PC-9 (cell line): Measurements from ENCODE around the gene RAB1B. TPM values are rescaled to one million over a fixed set of nuclear protein-coding genes. Genes with fewer than 3 reads are reported as not detected.

Source experiments
- BruUV-seq: library from RNA; stranded (reverse); fragments of 400-500 nt; replicated peaks from 2 replicates; lab custom pipeline; 2021; lab: Mats Ljungman, UMichigan
- CTCF ChIA-PET: fragments of 300-600 bp; sonication (Branson Sonifier 250); formaldehyde crosslinking; loops from one replicate; lab custom pipeline; 2022; ENCODE audit warnings: antibody characterized with exemption; lab: Charles Lee
- POLR2A ChIA-PET: fragments of 300-600 bp; sonication (Branson Sonifier 250); formaldehyde crosslinking; loops from one replicate; lab custom pipeline; 2022; ENCODE audit warnings: antibody characterized with exemption; ENCODE audit not compliant: unreplicated experiment; lab: Charles Lee
- DNase-seq, 2 experiments: peaks; one replicate each; pipeline versions ENCODE4 v3.0.0 to v3.0.0-alpha.2; 2015 to 2022; ENCODE audit warnings: mixed read lengths in 1 of 2
- H2AFZ ChIP-seq: fragments of 200-600 bp; sonication (generic); 2 replicates; pipeline ENCODE4 v1.8.1; 2017; ENCODE audit warnings: antibody characterized with exemption
- H3F3A ChIP-seq: fragments of 200-600 bp; sonication (generic); 2 replicates; pipeline ENCODE4 v1.8.1; 2017; ENCODE audit warnings: antibody characterized with exemption, mild to moderate bottlenecking, low read depth; ENCODE audit not compliant: insufficient read depth
- H3K27ac ChIP-seq: fragments of 200-600 bp; sonication (generic); 2 replicates; pipeline ENCODE4 v1.6.1; 2016; ENCODE audit warnings: mixed run types
- H3K27me3 ChIP-seq: fragments of 200-600 bp; sonication (generic); 2 replicates; pipeline ENCODE4 v1.6.1; 2016; ENCODE audit warnings: low read depth, mixed run types; ENCODE audit not compliant: insufficient read depth
- H3K36me3 ChIP-seq: fragments of 200-600 bp; sonication (generic); 2 replicates; pipeline ENCODE4 v1.6.1; 2016; ENCODE audit warnings: low read depth, mixed run types
- H3K4me1 ChIP-seq: fragments of 200-600 bp; sonication (generic); replicated peaks from 2 replicates; pipeline ENCODE4 v1.6.1; 2016; ENCODE audit warnings: mixed run types; ENCODE audit not compliant: insufficient read depth
- H3K4me2 ChIP-seq: fragments of 200-600 bp; sonication (generic); 2 replicates; pipeline ENCODE4 v1.6.1; 2017; ENCODE audit warnings: mixed run types
- H3K4me3 ChIP-seq: fragments of 200-600 bp; sonication (generic); 2 replicates; pipeline ENCODE4 v1.6.1; 2016; ENCODE audit warnings: mixed run types
- H3K79me2 ChIP-seq: fragments of 200-600 bp; sonication (generic); 2 replicates; pipeline ENCODE4 v1.6.1; 2017; ENCODE audit warnings: low read depth, mixed run types
- H3K9me2 ChIP-seq: fragments of 200-600 bp; sonication (generic); 2 replicates; pipeline ENCODE4 v1.8.1; 2017; ENCODE audit warnings: mild to moderate bottlenecking; ENCODE audit not compliant: insufficient read depth
- H3K9me3 ChIP-seq: fragments of 200-600 bp; sonication (generic); 2 replicates; pipeline ENCODE4 v1.8.1; 2016; ENCODE audit warnings: low read depth; ENCODE audit not compliant: insufficient read depth
- H4K20me1 ChIP-seq: fragments of 200-600 bp; sonication (generic); 2 replicates; pipeline ENCODE4 v1.8.1; 2017; ENCODE audit not compliant: insufficient read depth
- EZH2 ChIP-seq: fragments of 200-600 bp; sonication (generic); IDR thresholded peaks from 2 replicates; pipeline ENCODE4 v1.8.0; 2017; ENCODE audit warnings: antibody characterized with exemption, low read depth
- intact Hi-C: fragments of 100-400 bp; cut with micrococcal nuclease; formaldehyde crosslinking; loops from one replicate; pipeline ENCODE4 v1.10.0; 2022; ENCODE audit not compliant: unreplicated experiment
- total RNA-seq: library from RNA; stranded (reverse); gene quantifications from 2 replicates; pipeline ENCODE4 v1.2.3, GENCODE V29; 2021
- TF ChIP-seq, protein P1 (sequence below): fragments of 200-600 bp; sonication (generic); conservative IDR thresholded peaks from 2 replicates; pipeline ENCODE4 v1.6.1; 2017; ENCODE audit warnings: mixed run types, antibody characterized with exemption, mild to moderate bottlenecking, moderate library complexity

RAB1B gene
- total RNA-seq, 1 experiment from 2014 or later: 232 TPM

DNA sequence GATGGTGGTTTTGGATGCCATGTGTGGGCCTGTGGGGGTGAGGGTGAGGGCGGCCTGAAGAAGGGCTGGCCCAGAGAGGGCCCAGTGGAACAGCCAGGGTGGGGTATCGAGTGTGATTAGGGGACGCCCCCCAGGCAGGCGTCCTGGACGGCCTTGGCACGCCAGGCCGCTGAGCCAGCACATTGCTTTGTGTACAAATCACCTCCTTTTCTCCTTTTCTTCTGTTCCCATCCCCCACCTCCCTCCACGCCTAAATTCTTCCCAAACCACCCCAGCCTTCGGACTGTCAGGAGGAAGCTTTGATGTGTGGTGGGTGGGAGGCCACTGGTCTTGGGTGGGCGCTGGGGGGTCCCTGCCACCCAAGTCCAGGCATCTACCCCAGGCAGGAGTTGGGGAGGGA, 56.2 kb downstream of the RAB1B start:
- H3K9me3 ChIP-seq: peaks cover 7% of the 10 kb centered on the region; the same call in 1 of the 2 replicates
- POLR2A ChIA-PET: no interaction called here
- no peaks in the 10 kb centered on the region for H4K20me1 ChIP-seq
- intact Hi-C loops: no loop called here
- H3K36me3 ChIP-seq: no peaks in the 10 kb centered on the region
- H3K27ac ChIP-seq: no peak overlapping the region
- H3K4me2 ChIP-seq: no peak overlapping the region
- CTCF ChIA-PET: interaction anchor here (0.5 kb wide), 1 partner anchor 154 kb away, joined by 3 read pairs; no protein-coding TSS in a partner anchor
- no peaks in the 10 kb centered on the region for H3K9me2 ChIP-seq
- no peak for DNase-seq
- H2AFZ ChIP-seq: no peak overlapping the region
- H3K4me3 ChIP-seq: no peak overlapping the region
- H3K27me3 ChIP-seq: 0 out of 2 replicates have a peak, but pooled peaks cover 8% of the 10 kb centered on the region
- TF ChIP-seq EZH2: no peak
- TF ChIP-seq, protein P1, sequence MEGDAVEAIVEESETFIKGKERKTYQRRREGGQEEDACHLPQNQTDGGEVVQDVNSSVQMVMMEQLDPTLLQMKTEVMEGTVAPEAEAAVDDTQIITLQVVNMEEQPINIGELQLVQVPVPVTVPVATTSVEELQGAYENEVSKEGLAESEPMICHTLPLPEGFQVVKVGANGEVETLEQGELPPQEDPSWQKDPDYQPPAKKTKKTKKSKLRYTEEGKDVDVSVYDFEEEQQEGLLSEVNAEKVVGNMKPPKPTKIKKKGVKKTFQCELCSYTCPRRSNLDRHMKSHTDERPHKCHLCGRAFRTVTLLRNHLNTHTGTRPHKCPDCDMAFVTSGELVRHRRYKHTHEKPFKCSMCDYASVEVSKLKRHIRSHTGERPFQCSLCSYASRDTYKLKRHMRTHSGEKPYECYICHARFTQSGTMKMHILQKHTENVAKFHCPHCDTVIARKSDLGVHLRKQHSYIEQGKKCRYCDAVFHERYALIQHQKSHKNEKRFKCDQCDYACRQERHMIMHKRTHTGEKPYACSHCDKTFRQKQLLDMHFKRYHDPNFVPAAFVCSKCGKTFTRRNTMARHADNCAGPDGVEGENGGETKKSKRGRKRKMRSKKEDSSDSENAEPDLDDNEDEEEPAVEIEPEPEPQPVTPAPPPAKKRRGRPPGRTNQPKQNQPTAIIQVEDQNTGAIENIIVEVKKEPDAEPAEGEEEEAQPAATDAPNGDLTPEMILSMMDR: no peak
- peaks cover 3% of the 10 kb centered on the region; the same call in 1 of the 2 replicates for H3F3A ChIP-seq
- peaks cover 34% of the 10 kb centered on the region for H3K4me1 ChIP-seq
- no peaks in the 10 kb centered on the region for H3K79me2 ChIP-seq
- BruUV-seq: no TSS peak

DNA sequence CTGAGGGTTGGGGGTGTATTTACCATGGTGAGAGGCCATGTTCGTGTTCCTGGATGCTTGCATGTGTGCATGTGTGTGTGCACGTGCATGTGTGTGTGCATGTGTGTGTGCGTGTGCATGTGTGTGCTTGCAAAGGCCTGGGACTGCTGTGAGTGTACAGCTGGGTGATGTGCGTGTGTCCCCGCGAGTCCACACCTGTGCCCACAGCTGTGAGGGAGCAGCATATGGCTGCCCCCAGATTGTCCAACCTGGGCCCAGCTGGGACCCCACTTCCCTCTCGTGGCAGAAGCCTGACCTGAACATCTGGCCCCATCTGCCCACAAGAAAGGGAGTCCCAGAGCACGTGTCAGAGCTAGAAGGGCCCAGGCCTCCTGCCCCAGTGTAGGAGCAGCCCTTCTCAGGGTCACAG, 56.8 kb downstream of the RAB1B start:
- TF ChIP-seq EZH2: no peak
- TF ChIP-seq, protein P1: no peak
- no peak overlapping the region for H3K4me3 ChIP-seq
- H3K4me1 ChIP-seq: peaks cover 34% of the 10 kb centered on the region
- 0 out of 2 replicates have a peak, but pooled peaks cover 7% of the 10 kb centered on the region for H3K27me3 ChIP-seq
- ChIA-PET CTCF (interaction anchor here (0.6 kb wide), 1 partner anchor 38 kb away, joined by 4 read pairs; no protein-coding TSS in a partner anchor), POLR2A (no interaction called here)
- H3K27ac ChIP-seq: no peak overlapping the region
- no peaks in the 10 kb centered on the region for H3K79me2 ChIP-seq
- peaks cover 4% of the 10 kb centered on the region; the same call in 1 of the 2 replicates for H3F3A ChIP-seq
- intact Hi-C loops: no loop called here
- no peaks in the 10 kb centered on the region for H3K9me2 ChIP-seq
- H4K20me1 ChIP-seq: no peaks in the 10 kb centered on the region
- peaks cover under 1% of the 10 kb centered on the region; the same call in 1 of the 2 replicates for H3K9me3 ChIP-seq
- H3K36me3 ChIP-seq: no peaks in the 10 kb centered on the region
- H3K4me2 ChIP-seq: no peak overlapping the region
- DNase-seq: no peak
- no peak overlapping the region for H2AFZ ChIP-seq
- no TSS peak for BruUV-seq

DNA sequence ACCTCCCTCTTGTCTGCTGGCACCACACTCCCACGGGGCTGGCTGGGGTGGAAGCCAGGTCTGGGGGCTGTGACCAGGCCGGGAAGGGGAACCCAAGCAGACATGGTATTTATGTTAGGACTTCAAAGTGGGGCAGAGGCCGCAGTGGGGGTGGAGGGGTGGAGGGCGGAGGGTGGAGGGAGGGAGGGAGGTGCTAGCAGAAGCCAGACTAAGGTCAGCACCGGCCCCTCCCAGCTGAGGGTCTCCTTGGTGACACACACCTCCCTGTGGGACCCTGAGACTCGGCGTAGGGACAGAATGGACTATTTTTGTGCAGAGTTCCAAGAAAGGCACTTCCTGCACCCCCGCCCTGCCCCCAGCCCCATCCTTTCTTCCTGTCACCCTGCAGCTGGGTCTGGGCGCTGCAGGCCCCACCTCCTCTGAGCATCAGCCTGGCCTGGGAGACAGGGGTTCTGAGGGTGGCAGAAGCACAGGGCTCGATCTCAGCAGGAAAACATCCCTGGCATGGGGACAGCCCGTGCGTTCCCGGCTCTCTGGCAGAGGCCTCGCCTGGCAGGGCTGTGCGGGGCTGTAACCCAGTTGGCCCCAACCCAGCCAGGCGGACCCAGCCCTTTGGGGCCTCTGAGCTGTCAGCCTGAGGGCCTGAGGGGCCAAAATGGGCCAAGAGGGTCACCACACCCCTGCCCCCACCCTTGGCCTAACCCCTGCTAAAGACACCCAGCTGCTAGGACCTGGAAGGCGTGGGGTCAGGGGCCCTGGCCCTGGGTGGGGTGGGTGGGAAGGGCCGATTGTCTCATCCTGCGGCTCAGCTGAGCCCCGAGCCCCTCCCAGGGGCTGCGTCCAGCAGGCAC, 58.0 kb downstream of the RAB1B start:
- Histone ChIP-seq H3K4me3 (no peak overlapping the region), H2AFZ (no peak overlapping the region), H3K27me3 (no peaks in the 10 kb centered on the region), H3K36me3 (no peaks in the 10 kb centered on the region), H3K4me1 (peaks cover 34% of the 10 kb centered on the region), H3K27ac (no peak overlapping the region), H4K20me1 (no peaks in the 10 kb centered on the region), H3K79me2 (no peaks in the 10 kb centered on the region), H3K4me2 (peak overlapping the region; percentile 31; the same call in 1 of the 2 replicates), H3K9me2 (no peaks in the 10 kb centered on the region), H3K9me3 (no peaks in the 10 kb centered on the region), H3F3A (peaks cover 10% of the 10 kb centered on the region; the same call in 1 of the 2 replicates)
- ChIA-PET CTCF (interaction anchor here (0.6 to 1.0 kb wide), 3 partner anchors 14 to 229 kb away, joined by 3 to 23 read pairs (median 5); no protein-coding TSS in a partner anchor), POLR2A (interaction anchor here (0.6 kb wide), 1 partner anchor 59 kb away, joined by 6 read pairs; no protein-coding TSS in a partner anchor)
- no TSS peak for BruUV-seq
- intact Hi-C loops: no loop called here
- no peak for TF ChIP-seq EZH2
- TF ChIP-seq, protein P1: no peak
- peak in 1 of 2 experiments; percentile 38 for DNase-seq

Other genes starting within 250 kb of the RAB1B start
- 2.3 and 4.2 TPM in 2 replicates for gene CATSPER1, start 242.2 kb upstream of the RAB1B start, total RNA-seq
- not detected in 2 replicates for gene GAL3ST3, start 219.5 kb upstream of the RAB1B start, total RNA-seq
- gene SF3B2, start 216.3 kb upstream of the RAB1B start, total RNA-seq: 221 and 224 TPM in 2 replicates
- 100 and 102 TPM in 2 replicates for gene PACS1, start 198.4 kb upstream of the RAB1B start, total RNA-seq
- gene KLC2, start 10.9 kb upstream of the RAB1B start, total RNA-seq: 48.3 and 58.4 TPM in 2 replicates
- 5.5 and 6.8 TPM in 2 replicates for gene CNIH2, start 9.5 kb downstream of the RAB1B start, total RNA-seq
- 81.8 and 84.8 TPM in 2 replicates for gene YIF1A, start 20.5 kb downstream of the RAB1B start, total RNA-seq
- gene TMEM151A, start 23.3 kb downstream of the RAB1B start, total RNA-seq: 0.15 and 0.22 TPM in 2 replicates
- gene CD248, start 48.4 kb downstream of the RAB1B start, total RNA-seq: not detected in 2 replicates
- gene RIN1, start 67.8 kb downstream of the RAB1B start, total RNA-seq: 15.5 and 19.5 TPM in 2 replicates
- 43.2 and 54.3 TPM in 2 replicates for gene BRMS1, start 76.5 kb downstream of the RAB1B start, total RNA-seq
- gene B4GAT1, start 79.0 kb downstream of the RAB1B start, total RNA-seq: 22.8 and 28.5 TPM in 2 replicates
- 28.9 and 36.1 TPM in 2 replicates for gene SLC29A2, start 103.1 kb downstream of the RAB1B start, total RNA-seq
- not detected in 2 replicates for gene NPAS4, start 152.4 kb downstream of the RAB1B start, total RNA-seq
- 138 and 140 TPM in 2 replicates for gene MRPL11, start 170.2 kb downstream of the RAB1B start, total RNA-seq
- gene PELI3, start 198.3 kb downstream of the RAB1B start, total RNA-seq: 14.0 and 18.0 TPM in 2 replicates
- gene DPP3, start 211.8 kb downstream of the RAB1B start, total RNA-seq: 76.2 and 80.0 TPM in 2 replicates
- 56.1 and 63.4 TPM in 2 replicates for gene BBS1, start 242.0 kb downstream of the RAB1B start, total RNA-seq